ENCODE measurements around the gene USP14.

The USP14 gene

DNA sequence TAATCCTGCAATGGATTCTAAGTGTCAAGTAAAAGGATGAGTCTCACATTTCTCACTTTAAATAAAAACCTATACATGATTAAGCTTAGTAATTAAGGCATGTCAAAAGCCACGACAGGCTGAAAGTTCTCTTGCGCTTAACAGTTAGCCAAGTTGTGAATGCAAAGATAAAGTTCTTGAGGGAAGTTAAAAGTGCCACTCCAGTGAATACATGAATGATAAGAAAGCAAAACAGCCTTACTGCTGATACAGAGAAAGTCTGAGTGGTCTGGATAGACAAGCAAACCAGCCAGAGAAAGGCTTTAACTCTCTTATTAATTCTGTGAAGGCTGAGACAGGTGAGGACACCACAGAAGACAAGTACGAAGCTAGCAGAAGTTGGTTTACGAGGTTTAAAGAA, 96.8 kb downstream of the USP14 start (continued):
- TF ChIP-seq, protein P1, sequence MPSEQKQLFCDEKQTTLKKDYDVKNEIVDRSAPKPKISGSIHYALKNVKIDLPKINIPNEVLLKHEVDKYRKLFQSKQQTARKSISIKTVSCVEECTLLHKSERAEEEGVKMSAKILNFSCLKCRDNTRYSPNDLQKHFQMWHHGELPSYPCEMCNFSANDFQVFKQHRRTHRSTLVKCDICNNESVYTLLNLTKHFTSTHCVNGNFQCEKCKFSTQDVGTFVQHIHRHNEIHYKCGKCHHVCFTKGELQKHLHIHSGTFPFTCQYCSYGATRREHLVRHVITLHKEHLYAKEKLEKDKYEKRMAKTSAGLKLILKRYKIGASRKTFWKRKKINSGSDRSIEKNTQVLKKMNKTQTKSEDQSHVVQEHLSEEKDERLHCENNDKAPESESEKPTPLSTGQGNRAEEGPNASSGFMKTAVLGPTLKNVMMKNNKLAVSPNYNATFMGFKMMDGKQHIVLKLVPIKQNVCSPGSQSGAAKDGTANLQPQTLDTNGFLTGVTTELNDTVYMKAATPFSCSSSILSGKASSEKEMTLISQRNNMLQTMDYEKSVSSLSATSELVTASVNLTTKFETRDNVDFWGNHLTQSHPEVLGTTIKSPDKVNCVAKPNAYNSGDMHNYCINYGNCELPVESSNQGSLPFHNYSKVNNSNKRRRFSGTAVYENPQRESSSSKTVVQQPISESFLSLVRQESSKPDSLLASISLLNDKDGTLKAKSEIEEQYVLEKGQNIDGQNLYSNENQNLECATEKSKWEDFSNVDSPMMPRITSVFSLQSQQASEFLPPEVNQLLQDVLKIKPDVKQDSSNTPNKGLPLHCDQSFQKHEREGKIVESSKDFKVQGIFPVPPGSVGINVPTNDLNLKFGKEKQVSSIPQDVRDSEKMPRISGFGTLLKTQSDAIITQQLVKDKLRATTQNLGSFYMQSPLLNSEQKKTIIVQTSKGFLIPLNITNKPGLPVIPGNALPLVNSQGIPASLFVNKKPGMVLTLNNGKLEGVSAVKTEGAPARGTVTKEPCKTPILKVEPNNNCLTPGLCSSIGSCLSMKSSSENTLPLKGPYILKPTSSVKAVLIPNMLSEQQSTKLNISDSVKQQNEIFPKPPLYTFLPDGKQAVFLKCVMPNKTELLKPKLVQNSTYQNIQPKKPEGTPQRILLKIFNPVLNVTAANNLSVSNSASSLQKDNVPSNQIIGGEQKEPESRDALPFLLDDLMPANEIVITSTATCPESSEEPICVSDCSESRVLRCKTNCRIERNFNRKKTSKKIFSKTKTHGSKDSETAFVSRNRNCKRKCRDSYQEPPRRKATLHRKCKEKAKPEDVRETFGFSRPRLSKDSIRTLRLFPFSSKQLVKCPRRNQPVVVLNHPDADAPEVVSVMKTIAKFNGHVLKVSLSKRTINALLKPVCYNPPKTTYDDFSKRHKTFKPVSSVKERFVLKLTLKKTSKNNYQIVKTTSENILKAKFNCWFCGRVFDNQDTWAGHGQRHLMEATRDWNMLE (tag by site-specific recombination; conservative IDR thresholded peaks at IDR 0.05; ENCODE audit: low read depth): no peak
- no peak for TF ChIP-seq ZNF624 (tag by site-specific recombination; IDR thresholded peaks at IDR 0.05)
- TF ChIP-seq KLF8 (tag by site-specific recombination; IDR thresholded peaks at IDR 0.05): no peak

DNA sequence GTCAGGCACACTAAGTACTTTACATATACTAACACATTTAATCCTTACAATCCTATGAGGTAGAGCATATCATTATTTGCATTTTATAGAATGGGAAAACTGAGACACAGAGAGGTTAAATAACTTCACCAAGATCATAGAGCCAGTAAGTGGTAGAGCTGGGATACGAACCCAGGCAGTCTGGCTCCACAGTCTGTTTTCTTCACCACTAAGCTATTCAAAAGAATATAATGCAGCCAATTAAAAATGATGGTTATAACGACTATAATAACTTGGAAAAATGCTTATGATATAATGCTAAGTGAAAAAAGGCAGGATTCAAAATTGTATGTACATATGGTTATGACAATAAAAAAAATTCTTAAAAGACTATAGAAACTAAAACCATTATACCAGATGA, 102.2 kb downstream of the USP14 start:
- ChIA-PET POLR2A (no interaction called here), CTCF (no interaction called here)
- no peak overlapping the region for H3K4me3 ChIP-seq (ENCODE audit: low read depth, low read length)
- peaks cover 70 to 80% of the 10 kb centered on the region in 2 experiments for H3K36me3 ChIP-seq (ENCODE audit: control insufficient read depth in 2 of 2, insufficient read depth in 1 of 2, low read length in 2 of 2)
- H3K9me3 ChIP-seq (ENCODE audit: control insufficient read depth, insufficient read depth, low read depth, low read length): no peaks in the 10 kb centered on the region
- no peaks in the 10 kb centered on the region for H3K4me1 ChIP-seq (ENCODE audit: control insufficient read depth, insufficient read depth, low read length)
- no peak for TF ChIP-seq KLF10 (tag by site-specific recombination; IDR thresholded peaks at IDR 0.05)
- no peak for TF ChIP-seq ZNF266 (tag by site-specific recombination; IDR thresholded peaks at IDR 0.05; ENCODE audit: low read depth)
- TF ChIP-seq ZNF433 (tag by site-specific recombination; IDR thresholded peaks at IDR 0.05; ENCODE audit: low read depth): no peak
- no peak for TF ChIP-seq TRIM28 (IDR thresholded peaks at IDR 0.05; ENCODE audit: borderline replicate concordance, low read length)
- TF ChIP-seq ZBTB20 (tag by site-specific recombination; IDR thresholded peaks at IDR 0.05): no peak
- no peak for TF ChIP-seq OVOL3 (tag by site-specific recombination; IDR thresholded peaks at IDR 0.05)
- TF ChIP-seq, protein P2, sequence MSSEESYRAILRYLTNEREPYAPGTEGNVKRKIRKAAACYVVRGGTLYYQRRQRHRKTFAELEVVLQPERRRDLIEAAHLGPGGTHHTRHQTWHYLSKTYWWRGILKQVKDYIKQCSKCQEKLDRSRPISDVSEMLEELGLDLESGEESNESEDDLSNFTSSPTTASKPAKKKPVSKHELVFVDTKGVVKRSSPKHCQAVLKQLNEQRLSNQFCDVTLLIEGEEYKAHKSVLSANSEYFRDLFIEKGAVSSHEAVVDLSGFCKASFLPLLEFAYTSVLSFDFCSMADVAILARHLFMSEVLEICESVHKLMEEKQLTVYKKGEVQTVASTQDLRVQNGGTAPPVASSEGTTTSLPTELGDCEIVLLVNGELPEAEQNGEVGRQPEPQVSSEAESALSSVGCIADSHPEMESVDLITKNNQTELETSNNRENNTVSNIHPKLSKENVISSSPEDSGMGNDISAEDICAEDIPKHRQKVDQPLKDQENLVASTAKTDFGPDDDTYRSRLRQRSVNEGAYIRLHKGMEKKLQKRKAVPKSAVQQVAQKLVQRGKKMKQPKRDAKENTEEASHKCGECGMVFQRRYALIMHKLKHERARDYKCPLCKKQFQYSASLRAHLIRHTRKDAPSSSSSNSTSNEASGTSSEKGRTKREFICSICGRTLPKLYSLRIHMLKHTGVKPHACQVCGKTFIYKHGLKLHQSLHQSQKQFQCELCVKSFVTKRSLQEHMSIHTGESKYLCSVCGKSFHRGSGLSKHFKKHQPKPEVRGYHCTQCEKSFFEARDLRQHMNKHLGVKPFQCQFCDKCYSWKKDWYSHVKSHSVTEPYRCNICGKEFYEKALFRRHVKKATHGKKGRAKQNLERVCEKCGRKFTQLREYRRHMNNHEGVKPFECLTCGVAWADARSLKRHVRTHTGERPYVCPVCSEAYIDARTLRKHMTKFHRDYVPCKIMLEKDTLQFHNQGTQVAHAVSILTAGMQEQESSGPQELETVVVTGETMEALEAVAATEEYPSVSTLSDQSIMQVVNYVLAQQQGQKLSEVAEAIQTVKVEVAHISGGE (tag by site-specific recombination; conservative IDR thresholded peaks at IDR 0.05; ENCODE audit: low read depth): no peak
- TF ChIP-seq YY1 (tag by site-specific recombination; IDR thresholded peaks at IDR 0.05): no peak
- TF ChIP-seq ZNF404 (tag by site-specific recombination; IDR thresholded peaks at IDR 0.05): no peak
- TF ChIP-seq ZBTB7A (tag by site-specific recombination; IDR thresholded peaks at IDR 0.05; ENCODE audit: low read depth): no peak
- TF ChIP-seq, protein P3, sequence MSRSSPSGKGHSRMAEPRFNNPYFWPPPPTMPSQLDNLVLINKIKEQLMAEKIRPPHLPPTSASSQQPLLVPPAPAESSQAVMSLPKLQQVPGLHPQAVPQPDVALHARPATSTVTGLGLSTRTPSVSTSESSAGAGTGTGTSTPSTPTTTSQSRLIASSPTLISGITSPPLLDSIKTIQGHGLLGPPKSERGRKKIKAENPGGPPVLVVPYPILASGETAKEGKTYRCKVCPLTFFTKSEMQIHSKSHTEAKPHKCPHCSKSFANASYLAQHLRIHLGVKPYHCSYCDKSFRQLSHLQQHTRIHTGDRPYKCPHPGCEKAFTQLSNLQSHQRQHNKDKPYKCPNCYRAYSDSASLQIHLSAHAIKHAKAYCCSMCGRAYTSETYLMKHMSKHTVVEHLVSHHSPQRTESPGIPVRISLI (tag by site-specific recombination; IDR thresholded peaks at IDR 0.05): no peak
- TF ChIP-seq ZNF623 (tag by site-specific recombination; IDR thresholded peaks at IDR 0.05): no peak
- no peak for TF ChIP-seq IKZF3 (tag by site-specific recombination; IDR thresholded peaks at IDR 0.05)
- TF ChIP-seq, protein P4, sequence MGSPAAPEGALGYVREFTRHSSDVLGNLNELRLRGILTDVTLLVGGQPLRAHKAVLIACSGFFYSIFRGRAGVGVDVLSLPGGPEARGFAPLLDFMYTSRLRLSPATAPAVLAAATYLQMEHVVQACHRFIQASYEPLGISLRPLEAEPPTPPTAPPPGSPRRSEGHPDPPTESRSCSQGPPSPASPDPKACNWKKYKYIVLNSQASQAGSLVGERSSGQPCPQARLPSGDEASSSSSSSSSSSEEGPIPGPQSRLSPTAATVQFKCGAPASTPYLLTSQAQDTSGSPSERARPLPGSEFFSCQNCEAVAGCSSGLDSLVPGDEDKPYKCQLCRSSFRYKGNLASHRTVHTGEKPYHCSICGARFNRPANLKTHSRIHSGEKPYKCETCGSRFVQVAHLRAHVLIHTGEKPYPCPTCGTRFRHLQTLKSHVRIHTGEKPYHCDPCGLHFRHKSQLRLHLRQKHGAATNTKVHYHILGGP (tag by site-specific recombination; IDR thresholded peaks at IDR 0.05): no peak
- no peak for TF ChIP-seq ZNF214 (tag by site-specific recombination; IDR thresholded peaks at IDR 0.05; ENCODE audit: borderline replicate concordance)
- TF ChIP-seq ZNF112 (tag by site-specific recombination; IDR thresholded peaks at IDR 0.05): no peak
- no peak overlapping the region for H3K27ac ChIP-seq (ENCODE audit: extremely low read depth, low read depth, low read length)

All from HEK293 (cell line).